ENCODE results near the gene DMXL1.
A peak's percentile ranks its signal among the peaks of the same experiment; 100 is the strongest.
"Not testable (repeated sequence)": the region's sequence is repeated elsewhere in the genome, so short reads cannot be mapped to it uniquely, and the experiment has no call there.

Gene DMXL1

DNA sequence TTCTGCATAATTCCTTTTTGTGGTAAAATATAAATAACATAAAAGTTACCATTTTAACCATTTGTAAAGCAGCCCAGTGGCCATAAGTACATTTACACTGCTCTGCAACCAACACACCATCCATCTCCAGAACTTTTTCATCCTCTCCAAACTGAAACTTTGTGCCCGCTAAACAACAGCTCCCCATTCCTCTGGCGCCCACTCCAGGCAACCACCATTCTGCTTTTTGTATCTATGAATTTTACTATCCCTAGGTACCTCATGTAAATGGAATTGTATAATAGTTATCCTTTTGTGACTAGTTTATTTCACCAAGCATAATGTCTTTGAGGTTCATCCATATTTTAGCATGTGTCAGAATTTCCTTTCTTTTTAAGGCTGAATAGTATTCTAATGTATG, 141.1 kb downstream of the DMXL1 start:
- no peak for DNase-seq

DNA sequence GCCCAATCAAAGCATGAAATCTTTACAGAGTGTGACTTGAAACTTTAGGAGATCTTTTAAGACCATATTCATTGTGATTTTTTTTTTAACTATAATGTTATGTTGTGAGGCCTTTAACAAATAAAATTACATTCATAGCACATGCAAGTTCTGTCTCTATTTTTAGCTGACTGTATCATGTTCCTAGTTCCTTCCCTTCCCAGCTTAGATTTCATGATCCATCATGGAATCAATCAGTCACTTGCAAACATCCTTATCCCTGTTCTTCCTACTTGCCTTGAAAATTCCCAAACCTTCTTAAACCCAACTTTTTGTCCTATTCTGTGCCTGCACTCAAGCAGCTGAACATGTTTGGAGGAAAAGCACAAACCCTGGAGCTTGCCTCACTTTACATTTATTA, 141.8 kb downstream of the DMXL1 start:
- no peak for DNase-seq

DNA sequence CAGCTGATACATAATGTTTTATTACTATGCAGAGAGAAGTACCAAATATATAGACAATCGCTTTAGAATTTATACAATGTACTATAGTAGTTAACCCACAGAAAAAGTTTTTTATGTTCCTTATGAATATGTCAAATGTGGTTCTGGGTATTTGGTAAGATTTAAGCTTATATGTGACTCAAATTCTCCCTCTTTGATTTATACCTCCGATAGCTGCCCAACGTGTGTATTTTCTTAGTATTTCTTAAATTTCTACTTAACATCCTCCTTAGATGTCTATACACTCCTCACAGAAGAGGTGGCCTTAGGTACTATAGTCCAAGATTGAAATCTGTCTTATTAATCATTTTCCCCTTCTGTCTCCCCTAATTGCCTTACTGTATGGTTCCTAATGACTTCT, 146.3 kb downstream of the DMXL1 start:
- no peak for DNase-seq

DNA sequence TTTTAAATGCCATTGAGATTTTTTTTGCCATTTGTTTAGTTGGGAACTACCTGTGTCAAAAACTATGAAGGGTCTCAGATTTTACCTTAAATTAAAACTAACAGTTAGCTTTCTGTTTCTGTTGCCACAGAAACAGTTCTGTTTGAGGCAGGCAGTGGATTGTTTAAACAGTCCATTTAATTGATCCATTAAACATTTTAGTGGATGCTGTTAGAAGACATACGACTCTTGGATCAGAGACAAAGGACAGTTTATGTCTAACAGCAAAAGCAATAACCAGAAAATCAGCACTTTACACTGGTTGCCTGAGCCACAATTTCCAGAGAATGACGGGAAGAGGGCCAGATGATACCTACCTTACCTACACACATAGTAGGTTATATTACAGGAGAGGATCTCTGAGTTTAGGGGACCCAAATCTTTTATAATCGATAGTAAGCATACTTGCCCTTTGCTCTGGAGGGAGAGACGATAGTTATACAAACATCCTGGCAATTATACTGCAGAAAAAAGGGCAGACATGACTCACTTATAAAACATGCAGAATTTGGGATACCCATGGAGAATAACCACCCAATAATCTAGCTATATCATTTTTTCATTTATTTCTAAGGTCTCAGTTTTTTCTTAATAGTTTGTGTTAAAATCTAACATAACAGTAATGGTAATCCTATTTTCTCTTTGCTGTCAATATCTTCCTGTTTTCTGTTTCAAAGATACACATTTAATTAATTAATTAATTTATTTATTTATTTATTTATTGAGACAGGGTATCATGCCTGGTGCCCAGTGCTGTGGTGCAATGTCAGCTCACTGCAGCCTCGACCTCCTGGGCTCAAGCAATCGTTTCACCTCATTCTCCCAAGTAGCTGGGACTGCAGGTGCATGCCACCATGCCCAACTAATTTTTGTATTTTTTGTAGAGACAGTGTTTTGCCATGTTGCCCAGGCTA, 148.2 kb downstream of the DMXL1 start:
- no peak for DNase-seq

DNA sequence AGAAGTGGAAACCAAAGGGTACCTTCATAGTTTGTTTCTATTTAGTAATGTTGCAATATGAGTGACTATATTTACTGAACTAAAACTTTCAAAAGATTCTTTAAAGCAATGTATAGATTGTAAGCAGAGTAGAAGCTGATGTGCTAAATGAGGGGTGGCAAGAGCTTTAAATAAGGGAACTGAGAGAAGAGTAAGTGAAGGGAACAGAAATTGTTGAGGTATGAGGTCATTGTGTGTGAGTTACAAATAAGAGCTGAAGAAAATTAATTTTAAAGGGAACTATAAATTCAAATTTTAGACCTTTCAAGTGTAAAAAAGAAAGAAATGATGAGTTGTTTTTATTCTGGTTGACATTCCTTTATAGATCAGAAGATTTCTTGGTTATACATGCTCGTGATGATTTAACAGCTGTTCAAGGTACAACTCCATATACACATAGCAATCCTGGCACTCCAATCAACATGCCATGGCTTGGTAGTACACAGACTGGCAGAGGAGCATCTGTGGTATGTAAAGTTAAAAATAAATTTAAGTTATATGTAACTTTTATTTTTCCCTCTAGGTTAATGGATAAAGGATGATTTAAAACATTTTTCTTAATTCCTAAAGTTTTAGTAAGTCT, 149.8 kb downstream of the DMXL1 start:
- no peak for DNase-seq

DNA sequence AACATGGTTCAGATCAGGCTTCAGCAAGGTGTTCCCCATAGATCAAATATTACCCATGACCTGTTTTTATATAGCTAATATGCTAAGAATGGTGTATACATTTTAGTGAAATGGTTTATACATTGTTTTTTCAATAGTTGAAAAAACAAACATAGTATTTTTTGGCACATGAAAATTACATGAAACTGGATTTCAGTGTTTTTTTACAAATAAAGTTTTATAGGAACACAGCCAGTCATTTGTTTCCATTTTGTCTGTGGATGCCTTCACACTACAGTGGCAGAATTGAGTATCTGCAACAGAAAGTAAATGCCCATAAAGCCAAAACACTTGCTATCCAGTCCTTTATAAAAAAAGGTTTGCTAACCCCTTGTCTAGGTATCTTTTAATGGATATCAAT, 150.4 kb downstream of the DMXL1 start:
- no peak for DNase-seq

DNA sequence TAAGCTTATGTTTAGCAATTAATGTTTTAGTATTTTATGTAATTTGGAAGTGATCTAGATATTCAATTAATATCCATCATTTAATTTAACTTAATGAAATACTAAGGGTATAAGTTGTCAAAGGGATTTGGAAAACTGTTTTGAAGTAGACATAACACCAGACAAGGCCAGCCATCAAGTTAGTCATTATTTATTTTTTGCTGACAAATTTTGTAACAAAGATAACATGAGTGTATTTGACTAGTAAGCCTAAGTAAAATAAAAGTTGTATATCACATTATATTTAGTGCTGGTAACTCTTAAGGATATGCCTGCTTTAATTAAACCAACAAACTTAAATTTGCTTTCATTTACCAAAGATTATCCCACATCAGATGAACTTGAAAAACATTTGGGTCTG, 159.1 kb downstream of the DMXL1 start:
- DNase-seq = no peak

DNA sequence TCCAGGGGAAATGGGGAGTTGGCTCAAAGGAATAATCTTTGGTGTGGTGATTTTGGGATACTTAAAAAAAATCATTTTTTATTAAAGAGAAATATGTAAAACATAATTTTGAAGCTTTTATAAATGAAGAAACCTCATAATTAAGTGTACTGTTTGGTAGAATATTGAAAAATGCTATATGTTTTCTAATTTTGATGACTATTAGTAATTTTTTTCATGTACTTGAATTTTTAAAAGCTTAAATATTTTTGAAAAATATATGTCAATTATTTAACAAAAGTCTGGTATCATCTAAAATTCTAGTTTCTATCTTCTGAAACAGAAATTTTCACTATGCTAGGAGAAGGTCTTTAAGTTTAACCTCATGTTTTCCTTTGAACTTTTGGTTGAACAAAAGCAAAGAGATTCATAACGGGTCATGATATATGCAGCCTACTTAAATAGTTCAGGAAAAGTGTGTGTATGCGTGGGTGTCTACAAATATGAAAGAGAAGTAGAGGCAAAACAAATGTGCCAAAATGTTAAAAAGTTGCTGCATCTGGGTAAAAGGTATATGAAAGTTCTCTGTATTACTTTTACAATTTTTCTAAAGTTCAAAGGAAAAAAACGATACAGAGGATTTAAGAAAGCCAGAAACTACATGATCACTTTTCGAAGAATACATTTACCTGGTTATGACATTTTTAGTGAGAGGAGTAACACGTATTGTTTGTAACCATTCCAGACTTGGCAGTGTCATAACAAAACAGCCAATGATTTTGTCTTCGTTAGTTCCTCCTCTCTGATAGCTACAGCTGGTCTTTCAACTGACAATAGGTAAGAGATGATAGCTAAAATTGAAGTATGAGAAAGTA, 167.6 kb downstream of the DMXL1 start:
- DNase-seq = no peak

DNA sequence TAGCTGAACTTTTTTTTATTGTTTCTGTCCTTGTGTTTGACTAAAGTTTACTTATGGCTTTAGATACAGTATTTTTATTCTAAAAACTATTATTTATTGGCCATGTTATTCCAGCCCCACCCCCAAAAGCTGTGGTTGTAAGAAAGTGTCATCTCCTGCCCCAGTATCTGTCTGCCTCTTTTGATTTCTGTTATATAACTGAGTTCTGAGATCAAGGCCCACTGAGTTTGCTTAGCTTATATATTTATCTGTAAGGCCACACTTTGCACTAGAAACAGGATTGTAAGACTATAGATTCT, 168.2 kb downstream of the DMXL1 start:
- DNase-seq = no peak

DNA sequence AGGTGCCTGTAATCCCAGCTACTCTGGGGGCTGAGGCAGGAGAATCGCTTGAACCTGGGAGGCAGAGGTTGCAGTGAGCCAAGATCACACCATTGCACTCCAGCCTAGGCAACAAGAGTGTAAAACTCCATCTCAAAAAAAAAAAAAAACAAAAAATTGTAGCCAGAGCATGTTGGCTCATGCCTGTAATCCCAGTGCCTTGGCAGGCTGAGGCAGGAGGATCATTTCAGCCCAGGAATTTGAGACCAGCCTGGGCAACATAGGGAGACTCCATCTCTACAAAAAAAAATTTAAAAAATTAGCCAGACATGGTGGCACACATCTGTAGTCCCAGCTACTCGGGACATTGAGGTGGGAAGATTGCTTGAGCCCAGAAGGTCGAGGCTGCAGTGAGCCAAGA, 168.9 kb downstream of the DMXL1 start:
- not testable (repeated sequence) for DNase-seq

DNA sequence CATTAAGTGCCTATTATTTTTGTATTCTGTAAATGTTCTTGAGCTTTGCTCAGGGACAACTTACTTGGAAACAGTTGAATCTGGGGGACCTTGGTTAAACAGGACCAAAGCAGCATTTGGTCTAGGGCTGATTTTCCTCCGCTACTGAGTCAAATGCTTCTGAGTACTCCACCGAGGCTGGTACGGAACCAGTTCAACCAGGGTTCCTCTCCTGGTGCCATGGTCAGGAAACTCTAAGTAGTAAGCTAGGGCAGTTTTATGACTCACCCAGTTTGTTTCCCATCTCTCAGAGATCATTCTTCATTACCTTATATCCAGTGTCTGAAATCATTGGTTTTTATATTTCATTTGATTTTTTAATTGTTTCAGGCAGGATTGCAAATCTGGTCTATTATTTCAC, 173.0 kb downstream of the DMXL1 start:
- no peak for DNase-seq

DNA sequence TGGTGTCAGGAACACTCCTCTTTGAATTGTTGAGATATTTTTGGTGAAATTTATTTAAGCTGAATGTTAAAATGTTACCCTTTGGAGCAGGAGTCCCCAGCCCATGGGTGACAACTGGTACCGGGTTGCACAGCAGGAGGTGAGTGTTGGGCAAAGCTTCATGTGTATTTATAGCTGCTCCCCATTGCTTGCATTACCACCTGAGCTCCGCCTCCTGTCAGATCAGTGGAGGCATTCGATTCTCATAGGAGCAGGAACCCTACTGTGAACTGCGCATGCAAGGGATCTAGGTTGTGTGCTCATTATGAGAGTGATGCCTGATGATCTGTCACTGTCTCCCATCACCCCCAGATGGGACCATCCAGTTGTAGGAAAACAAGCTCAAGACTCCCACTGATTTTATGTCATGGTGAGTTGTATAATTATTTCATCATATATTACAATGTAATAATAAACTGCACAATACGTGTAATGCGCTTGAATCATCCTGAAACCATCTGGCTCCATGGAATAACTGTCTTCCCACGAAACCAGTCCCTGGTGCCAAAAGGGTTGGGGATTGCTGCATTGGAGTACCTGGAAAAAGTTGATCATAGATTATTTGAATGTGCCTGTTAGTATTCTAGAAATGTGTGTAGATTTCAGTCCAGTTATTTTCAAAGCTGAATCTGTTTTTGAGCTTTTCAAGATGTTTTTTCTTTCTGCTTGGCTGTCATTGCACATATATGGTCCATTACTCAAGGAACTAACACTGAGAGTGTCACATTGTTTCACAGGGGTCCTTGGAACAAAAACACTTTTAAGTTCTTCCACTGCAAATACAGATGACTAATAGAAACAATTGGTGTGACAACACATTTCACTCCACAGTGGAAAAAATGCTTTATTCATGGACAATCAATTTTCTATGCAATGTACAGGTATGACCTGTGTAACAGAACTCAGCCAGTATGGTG, 180.3 kb downstream of the DMXL1 start:
- no peak for DNase-seq

DNA sequence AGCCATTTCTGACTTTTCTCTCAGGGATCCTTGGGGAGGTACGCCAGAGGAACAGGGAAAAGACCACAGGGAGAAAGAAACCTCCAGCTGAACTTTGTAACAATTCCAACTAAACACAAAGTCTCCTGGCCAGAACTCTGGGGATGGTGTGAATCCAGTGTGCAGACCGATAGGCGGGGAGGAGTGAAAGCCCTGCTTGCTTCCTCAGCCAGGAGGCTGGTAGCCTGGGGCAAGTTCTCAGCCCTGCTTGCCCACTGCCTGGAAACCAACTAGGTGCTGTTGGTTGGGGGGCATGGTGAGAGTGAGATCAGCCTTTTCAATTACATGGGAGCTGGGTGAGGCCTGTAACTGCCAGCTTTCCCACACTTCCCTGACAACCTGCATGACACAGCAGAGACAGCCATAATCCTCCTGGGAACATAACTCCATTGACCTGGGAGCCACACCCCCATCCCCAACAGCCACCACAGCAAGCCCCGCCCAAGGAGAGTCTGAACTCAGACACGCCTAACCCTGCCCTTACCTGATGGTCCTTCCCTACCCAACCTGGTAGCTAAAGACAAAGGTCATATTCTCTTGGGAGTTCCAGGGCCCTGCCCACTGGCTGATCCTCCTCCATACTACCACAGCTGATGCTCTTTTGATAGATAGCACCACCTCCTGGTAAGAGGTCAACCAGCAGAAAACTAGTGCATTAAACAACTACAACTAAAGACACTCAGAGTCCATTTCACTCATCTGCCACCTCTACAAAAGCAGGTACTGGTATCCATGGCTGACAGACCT, 184.9 kb downstream of the DMXL1 start:
- DNase-seq = no peak

DNA sequence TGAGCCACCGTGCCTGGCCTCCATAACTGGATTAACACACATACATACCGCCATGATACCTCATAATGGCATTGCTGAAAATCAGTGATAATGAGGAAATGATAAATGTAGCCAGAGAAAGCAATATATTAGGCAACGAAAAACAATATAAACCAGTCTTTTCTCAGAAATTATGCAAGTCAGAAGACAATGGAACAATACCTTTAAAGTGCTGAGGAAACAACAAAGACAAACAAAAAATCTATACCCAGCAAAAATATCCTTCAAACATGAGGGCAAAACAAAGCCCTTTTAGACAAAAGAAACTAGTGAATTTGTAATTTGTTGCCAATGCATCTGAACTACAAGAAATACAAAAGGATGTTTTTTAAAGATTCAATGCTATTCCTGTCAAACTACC, 186.7 kb downstream of the DMXL1 start:
- no peak for DNase-seq

DNA sequence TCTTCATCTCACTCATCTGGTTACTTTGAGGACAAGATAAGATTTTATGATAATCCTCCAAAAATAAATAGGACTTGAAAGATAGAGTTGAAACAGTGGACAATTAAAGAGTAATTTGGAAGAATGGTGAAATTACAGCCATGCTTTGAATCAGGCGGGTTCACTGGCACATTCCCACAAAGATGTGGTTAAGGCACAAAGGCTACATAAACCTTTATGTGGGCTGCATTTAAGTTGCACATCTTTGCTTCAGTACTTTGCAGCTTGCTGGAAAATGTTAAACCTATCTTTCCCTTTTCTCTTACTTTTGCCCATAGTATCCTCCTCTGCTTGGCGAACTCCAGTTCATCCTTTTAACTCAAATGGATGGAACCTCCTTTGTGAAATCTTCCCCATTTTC, 192.8 kb downstream of the DMXL1 start:
- no peak for DNase-seq

DNA sequence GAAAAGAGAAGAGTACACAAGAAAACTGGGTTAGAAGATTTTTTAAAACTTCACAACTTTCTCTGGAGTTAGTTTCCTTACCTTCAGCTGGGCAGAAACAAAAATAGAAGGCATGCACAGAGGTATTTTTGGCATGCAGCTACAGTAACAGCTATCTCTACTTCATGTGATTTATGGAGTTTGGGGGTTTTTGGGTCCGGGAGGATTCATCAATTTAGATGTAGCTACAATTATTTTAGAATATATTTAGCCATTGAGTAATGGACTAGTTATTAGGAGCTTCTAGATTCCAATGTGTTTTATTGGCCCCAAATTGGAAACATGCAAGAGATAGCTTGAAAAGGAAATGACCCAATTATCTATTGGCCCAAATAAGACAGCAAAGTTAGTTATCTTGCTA, 193.3 kb downstream of the DMXL1 start:
- no peak for DNase-seq

DNA sequence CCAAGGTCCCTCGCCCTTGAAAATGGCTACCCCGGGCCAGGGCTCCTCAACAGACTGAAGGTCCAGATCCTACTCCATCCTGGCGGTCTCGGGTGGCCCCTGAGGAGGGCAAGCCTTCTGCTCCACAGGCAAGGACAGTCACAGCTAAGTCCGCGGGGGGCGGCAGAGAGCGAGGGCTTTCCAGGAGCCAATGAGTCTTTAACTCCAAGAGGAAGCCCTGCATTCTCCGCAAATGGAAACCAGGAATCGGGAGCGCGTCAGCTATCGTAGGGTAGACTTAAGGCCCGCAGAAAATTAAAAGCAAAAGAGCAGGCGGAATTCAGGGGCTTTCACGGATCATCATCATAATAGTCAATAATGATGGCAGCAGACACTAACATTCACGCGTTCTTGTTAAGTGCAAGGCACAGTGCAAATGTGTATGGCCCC, 197.1 kb downstream of the DMXL1 start:
- DNase-seq = peak; percentile 85

DNA sequence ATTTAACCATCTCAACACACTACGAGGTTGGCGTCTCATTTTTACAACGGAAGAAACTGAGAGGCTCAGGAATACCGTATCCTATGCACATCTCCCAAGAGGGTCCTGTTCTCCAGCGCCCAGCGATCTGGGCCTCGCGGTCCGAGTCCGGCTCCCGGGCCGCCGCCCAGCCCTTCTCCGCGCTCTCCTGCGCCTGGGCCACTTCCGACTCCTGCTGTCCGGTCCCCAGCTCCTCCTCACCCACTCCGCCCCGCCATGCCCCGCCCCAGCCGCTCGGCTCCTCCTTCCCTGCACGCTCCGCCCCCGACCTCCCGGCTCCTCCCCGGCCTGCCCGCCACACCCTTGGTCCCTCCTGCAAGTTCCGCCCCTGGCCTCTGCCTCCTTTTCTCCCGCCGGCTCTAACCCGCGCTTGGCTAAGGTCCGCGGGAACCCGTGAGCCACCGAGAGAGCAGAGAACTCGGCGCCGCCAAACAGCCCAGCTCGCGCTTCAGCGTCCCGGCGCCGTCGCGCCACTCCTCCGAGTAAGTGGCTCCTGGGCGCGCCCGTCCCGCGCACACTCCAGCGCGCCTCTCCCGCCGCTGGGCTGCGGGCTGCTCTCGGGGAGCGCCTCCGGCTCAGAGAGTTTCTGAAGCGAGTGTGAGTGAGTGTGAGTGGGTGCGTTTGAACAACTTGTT, 197.6 kb downstream of the DMXL1 start:
- DNase-seq = peak; percentile 98

DNA sequence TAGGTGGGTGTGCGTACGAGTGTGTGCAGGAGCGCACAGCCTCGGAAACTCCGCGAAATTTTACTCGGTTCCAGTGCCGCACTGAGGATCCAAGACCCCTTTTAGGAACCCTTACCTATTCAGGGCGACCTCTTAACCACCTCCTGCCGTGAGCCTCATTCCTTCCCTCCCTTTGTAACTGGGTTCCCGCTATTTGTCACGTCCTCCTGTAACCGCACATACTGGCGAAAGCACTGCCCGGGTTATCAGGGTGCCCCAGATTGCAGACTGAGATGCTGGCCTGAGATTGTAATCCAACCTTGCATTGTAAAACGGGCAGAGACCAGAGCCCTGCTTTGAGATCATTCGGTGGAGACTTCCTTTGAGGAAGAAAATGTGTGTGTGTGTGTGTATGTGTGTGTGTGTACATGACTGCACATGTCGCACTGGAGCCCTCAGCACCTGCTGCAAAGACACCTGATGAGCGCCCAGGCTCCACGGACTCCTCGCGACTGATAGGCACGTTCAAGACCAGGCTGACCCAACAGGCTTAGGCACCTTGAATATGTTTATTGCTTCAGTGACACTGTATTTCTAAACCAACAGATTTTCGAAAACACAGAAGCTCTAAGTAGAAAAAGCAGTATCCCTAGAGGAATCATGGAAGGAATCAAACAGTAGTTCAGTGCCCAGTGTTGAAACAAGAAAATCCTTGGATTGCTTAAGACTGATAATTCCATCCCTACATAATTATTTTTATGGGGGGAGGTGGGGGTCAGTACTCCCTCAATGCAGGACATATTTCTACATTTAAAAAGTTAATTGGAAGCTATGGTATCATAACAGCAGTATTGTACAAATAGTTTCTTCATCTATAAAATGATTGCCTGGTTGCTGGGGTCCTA, 198.4 kb downstream of the DMXL1 start:
- DNase-seq = peak; percentile 47

DNA sequence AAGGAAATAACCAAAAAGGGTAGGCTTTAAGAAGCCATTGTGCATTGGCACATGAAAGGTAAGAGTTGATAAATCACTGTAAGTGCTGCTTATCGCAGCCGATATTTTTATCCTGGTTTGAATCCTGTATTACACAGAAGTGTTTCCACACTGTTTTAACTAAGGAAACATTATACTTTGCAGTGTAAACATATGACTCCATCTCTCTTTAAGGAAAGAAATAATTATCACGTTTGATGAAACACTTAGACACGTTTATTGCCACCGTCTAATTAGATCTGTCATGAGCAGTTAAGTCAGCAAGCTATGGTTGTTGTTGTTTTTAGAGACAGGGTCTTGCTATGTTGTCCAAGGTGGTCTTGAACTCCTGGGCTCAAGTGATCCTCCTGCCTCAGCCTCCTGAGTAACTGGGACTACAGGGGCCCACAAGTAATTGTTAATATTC, 199.3 kb downstream of the DMXL1 start:
- no peak for DNase-seq
